ENCODE measurements around the gene NNMT.
A peak's percentile ranks its signal among the peaks of the same experiment; 100 is the strongest.

Gene NNMT

DNA sequence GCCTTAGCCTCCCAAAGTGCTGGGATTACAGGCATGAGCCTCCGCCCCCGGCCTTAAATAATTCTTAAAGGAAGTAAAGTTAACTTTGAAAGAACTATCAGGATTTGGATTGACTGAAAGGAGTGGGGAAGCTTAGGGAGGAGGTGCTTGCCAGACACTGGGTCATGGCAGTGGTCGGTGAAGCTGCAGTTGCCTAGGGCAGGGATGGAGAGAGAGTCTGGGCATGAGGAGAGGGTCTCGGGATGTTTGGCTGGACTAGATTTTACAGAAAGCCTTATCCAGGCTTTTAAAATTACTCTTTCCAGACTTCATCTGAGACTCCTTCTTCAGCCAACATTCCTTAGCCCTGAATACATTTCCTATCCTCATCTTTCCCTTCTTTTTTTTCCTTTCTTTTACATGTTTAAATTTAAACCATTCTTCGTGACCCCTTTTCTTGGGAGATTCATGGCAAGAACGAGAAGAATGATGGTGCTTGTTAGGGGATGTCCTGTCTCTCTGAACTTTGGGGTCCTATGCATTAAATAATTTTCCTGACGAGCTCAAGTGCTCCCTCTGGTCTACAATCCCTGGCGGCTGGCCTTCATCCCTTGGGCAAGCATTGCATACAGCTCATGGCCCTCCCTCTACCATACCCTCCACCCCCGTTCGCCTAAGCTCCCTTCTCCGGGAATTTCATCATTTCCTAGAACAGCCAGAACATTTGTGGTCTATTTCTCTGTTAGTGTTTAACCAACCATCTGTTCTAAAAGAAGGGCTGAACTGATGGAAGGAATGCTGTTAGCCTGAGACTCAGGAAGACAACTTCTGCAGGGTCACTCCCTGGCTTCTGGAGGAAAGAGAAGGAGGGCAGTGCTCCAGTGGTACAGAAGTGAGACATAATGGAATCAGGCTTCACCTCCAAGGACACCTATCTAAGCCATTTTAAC lies at the start of gene NNMT:
Gene NNMT, plus strand, starts transcription at position 724 of the 929 bp plus-strand sequence. Its CDS starts 158 bp downstream, at position 882.
- DNase-seq (ENCODE audit: low spot score): no peak

DNA sequence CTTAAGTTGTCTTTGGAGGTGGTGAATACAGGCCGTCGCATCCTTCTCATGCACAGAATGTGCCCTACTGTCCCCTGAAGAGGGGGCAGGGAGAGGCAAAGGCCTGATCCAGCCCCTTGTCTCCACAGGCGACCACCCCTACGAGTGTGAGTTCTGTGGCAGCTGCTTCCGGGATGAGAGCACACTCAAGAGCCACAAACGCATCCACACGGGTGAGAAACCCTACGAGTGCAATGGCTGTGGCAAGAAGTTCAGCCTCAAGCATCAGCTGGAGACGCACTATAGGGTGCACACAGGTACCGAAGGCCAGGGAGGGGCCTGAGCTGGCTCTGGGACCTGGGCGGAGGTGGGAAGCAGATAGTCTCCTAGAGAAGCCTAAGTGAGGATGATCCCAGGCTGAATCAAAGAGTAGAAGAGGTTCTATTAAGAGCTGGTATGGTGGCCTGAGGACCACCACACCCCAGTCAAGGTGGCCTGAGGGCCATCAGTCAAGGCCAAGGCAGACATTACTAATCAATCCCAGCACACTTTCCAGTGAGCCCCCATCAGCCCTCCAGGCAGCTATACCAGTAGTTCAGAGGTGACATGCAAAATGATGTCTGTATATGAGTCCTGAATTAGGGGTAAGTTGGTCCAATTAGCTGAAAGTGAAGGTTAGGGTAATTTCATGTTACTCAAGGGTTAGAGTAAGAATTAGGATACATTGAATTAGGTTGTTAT lies 49.0 kb upstream of the NNMT start:
- no peak for DNase-seq (ENCODE audit: low spot score)

DNA sequence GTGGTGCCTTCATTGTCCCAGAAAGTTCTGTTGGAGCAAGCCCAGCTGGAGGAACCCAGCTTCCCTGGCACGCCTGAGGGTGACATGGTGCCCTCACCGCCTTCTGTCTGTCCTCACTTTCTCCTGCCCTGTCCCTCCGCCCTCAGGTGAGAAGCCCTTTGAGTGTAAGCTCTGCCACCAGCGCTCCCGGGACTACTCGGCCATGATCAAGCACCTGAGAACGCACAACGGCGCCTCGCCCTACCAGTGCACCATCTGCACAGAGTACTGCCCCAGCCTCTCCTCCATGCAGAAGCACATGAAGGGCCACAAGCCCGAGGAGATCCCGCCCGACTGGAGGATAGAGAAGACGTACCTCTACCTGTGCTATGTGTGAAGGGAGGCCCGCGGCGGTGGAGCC lies 46.0 kb upstream of the NNMT start:
- no peak for DNase-seq (ENCODE audit: low spot score)

DNA sequence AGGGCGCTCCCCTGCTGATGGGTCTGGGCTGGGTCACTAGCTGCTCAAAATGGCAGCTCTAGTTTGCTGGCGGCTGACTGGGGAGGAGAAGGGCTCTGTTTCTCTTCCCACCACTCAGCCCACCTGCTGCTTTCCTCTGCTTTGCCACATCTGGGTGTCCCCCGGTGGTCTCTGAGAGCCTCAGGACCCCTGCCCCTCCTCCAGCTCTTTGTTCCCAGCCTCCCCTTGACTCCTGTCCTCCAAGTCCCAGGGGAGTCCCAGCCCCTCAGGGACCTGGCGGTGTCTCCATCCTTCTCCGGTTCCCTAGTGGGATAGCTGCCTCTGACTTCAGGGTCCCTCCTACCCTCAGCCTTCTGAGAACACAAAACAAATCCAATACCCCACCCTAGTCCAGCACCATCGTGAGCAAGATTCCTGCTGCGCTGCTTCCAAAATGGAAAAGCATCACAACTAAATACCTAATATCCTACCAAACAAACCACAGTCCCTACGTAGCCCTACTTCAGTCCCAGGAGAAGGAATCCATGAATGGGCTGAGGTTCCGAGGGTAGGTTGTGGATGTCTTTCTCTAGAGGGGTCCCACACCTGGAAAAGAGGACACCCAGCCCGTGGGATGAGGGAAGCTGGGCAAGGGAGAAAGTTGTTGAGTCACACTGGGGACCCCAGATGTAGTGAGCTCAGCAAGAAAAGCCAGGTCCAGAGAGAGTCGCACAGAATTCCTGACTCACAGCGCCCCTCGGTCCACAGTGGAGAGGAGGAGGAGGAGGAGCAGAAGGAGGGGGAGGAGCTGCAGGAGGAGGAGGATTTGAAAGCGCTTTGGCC lies 45.0 kb upstream of the NNMT start:
- no peak for DNase-seq (ENCODE audit: low spot score)

DNA sequence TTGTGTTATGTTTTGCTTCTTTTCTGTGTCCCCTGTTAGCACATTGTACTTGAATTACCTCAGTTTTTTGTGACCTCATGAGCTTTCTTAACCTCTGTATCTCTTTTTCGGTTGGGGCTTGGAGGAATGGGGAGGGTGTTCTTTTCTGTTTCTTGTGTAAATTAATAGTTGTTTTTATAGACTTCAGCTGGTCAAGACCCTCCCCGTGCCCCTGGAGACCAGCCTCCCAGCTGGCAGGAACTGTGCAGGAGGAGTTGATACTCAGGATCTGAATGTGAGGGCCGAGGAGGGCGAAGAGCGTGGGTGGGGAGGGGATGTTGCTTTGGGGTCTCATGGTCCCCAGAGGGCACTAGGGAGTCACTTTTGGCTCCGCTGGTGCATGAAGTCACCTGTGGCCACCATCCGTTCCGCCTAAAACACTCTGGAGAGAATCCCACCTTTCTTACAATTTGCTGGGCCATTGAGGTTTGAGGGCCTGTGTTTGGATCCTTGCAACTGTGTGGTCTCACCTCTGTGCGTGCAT lies 44.3 kb upstream of the NNMT start:
- DNase-seq (ENCODE audit: low spot score): no peak

DNA sequence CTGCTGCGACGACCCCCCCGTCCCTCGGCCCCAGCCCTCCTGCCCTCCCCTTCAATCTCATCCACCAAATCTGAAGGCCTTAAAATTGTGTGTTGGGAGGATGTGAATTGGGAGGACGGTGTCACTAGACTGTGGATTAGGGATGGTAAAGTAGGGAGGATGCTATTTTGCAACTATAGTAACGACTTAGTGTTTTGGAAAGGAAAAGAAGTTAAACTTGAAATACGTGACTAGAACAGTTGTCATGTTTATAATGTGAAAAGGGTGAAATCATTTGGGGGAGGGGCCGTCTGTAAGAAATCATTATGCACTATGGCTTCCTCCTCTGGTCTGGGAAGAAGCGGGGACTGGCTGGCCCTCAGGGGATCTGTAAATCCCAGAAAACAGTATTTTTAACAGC lies 43.4 kb upstream of the NNMT start:
- no peak for DNase-seq (ENCODE audit: low spot score)

DNA sequence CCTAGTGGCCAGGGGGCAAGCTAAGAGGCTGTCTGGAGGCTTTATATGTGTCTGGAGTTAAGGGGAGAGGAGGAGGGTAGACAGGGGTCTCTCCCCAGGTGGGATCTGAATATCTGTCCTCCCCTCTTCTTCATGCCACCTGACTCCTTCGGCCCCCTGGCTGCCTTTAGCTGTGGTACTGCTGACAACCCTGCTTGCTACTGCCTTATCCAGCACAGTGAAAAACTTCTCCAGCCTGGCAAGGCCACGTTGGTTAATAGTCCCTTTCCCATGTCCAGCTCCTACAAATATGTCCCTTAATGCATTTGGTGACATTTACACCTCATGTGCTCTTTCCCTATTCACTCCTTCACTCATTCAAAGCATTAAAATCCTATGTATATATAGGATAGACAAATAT lies 42.4 kb upstream of the NNMT start:
- no peak for DNase-seq (ENCODE audit: low spot score)

DNA sequence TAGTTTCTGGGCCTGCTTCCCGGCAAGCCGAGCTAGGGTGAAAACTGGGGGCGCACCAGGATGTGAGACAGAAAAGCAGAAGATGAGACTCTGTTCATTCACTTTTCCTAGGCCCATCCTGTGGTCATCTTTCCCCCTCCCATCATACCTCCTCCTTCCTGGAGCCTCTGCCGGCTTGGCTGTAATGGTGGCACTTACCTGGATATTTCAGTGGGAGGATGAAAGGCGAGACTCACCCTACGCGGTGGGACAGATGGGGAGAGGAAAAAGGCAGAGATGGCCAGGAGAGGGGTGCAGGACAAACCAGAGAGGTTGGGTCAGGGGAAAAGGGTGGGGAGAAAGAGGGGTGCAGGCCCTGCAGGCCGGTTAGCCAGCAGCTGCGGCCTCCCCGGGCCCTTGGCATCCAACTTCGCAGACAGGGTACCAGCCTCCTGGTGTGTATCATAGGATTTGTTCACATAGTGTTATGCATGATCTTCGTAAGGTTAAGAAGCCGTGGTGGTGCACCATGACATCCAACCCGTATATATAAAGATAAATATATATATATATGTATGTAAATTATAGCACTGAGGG lies 41.5 kb upstream of the NNMT start:
- DNase-seq (ENCODE audit: low spot score): no peak

DNA sequence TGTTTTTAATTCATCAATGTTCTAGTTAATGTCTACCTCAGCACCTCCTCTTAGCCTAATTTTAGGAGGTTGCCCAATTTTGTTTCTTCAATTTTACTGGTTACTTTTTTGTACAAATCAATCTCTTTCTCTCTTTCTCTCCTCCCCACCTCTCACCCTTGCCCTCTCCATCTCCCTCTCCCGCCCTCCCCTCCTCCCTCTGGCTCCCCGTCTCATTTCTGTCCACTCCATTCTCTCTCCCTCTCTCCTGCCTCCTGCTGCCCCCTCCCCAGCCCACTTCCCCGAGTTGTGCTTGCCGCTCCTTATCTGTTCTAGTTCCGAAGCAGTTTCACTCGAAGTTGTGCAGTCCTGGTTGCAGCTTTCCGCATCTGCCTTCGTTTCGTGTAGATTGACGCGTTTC lies 40.9 kb upstream of the NNMT start:
- DNase-seq (ENCODE audit: low spot score): no peak

DNA sequence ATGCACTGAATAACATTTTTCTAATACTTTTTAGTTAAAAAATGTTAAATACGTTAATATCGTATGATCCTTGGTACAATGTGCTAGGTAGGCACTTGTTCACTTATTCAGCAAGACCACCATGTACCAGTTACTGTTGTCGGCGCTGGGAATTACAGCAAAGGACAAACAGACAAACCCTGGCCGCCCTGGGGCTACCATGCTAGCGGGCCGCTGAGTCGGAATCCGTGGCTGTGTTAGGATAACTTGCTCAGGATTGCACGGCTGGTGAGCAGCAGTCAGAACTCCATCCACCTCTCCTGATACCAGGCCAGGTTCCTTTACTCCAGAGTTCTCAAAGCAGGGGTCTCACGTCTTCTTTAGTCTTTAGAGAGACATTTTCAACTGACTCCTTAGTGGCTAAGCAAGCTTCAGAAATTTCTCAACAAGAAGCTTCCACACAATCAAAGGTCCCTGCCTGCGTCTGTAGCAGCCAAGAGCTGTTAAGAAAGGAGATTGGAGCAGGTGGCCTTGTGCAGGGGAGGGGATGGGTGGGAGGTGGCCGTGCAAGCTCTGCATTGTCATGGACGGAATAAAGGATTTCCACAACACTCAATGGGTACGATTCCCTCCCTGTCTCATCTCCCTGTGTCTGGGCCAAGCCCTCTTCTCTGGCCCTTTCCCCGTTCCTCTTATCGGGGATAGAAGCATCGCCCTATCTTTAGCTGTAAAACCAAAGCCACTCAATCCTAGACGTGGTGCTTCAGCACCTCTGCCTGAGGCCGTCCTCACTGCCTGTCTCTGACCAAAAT lies 39.8 kb upstream of the NNMT start:
- DNase-seq (ENCODE audit: low spot score): no peak

DNA sequence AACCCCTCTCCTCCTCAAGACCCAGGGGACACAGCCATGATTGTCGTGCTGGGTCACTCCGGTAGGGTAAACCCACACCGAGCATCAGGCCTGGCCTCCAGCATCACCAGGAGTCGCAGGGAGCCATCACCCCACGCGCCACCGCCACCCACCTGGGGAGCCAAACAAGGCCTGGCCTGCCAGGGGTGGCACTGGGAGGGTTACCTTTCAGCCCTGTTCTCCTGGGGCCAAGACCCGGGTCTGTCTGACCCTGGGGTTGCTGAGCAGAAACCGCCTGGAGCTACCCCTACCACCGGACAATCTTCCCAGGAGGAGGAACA lies 39.3 kb upstream of the NNMT start:
- DNase-seq (ENCODE audit: low spot score): no peak

DNA sequence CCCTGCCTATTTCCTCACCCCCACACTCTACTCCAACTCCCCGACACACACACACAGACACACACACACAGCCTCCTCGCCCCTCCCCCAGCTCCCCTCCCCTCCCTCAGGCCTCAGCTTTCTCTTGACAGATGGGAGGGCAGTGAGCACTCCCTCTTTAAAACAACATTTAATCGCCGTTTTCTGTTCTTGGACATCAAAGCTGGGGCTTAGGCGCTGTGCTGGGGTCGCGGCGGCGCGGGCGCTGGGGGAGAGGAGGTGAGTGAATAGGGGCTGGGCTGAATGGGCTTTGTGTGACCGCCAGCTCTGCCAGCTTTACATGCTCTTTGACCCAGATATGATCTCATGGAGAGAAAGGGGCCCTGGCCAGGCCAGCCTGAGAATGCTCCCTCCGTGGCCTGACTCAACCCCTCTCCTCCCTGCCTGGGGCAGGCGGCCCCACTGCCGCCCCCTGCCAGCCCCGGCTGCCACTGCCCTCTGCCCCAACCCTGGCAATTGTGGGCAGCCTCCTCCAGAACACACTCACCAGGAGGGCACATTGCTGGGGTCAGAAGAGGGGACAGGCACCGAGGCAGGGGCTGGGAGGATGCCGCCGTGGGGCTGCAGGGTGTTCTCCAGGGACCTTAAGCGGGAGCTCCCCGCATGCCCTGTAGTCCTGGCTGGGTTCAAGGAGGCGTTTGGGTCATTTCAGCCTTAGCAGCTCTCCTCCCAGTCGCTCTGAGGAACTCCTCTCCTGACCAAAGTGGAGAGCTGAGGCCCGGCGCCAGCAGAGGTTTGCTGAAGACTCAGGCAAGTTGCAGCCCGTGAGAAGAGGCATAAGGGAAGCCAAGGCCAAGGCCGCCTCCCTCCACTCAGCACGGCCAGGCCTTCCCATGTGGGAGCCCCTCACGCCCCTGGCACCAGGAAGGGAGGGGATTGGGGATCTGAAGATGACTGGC lies 38.3 kb upstream of the NNMT start:
- peak; percentile 70 for DNase-seq (ENCODE audit: low spot score)

DNA sequence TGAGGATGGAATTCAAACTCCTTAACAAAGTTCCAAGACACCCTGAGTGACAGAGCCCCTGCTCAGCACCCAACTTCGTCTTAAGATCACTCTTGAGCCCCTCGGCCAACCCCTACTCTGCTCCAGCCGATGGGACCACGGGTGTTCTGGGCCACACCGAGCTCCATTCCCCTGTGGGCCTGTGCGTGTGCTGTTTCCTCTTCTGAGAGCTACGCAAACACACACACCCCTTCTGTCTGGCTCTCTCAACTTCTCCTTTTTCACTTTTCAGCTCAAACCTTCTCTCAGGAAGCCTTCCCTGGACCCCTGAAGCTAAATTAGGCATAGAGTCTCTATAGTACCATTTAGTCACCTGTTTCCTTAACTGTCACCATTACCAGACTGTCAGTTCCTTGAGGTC lies 37.5 kb upstream of the NNMT start:
- no peak for DNase-seq (ENCODE audit: low spot score)

DNA sequence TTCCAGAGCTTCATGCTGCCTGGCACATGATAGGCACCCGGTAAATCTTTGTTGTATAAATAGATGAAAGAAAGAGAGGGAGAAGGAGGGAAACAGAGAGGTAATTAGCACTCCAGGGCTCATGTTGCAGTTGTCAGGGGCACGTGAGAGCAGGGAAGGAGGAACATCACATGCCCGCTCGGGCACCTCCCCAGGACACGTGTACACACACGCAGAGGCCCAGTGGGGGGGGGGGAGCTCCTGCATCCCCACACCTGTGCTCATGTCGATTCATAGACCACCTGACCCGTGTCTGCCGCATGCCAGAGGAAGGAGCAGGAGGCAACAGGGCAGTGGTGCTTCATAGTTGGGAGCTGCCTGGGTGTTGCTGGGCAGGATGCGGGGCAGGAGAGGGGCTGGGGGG lies 37.1 kb upstream of the NNMT start:
- no peak for DNase-seq (ENCODE audit: low spot score)

DNA sequence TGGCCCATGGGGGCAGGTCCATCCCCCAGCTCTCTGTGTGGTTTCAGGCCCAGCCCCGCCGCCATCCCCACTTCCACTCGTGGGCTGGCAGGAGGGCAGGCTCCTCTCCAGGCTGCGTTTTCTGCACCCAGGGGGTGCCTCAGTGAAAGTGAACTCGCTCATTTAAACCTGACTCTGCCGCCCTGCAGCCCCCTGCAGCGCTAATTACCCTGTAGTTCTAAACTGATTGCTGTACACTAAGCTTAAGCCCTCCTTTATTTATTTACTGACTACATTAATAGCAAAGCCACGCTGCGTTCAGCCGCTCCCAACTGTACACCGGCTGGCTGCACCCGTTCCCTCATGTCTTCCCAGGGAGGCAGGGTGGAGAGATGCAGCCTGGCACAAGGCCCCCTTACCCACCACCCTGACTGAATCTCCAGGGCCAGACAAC lies 36.6 kb upstream of the NNMT start:
- no peak for DNase-seq (ENCODE audit: low spot score)

DNA sequence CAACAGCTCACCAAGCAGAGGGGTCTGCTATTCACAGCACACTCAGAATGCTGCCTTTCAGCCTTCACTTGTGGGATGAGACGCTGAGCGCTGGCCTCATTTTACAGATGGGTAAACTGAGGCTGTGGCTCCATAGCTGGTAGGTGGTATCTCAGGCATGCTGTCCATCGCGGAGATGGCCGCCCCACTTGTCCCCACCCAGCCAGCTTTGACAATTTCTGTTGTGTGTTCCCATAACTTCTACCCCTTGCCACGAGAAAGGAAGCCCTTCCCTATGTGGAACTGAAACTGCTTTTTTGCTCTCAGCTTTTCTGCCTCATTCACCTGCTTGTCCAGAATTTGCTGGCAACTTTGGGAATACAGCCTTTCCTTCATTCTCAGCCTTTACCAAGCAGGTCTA lies 36.1 kb upstream of the NNMT start:
- DNase-seq (ENCODE audit: low spot score): no peak

DNA sequence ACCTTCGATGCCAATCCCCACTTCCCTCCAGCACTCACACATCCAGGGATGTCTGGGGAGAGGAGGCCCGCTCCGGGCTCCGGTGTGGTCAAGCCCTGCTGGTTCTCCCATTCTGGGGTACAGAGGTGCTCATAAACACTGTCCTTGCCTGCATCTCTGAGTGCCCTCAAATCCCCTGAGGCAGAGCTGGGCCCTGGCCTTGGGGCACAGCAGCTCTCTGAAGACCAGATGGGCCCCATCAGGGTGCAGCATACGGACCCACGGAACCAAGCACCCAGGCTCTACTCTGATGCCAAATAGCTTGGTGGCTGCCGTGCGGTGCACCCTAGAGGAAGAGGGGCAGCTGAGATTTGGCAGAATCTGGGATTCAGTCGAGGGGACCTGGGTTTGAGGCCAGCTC lies 35.7 kb upstream of the NNMT start:
- no peak for DNase-seq (ENCODE audit: low spot score)

DNA sequence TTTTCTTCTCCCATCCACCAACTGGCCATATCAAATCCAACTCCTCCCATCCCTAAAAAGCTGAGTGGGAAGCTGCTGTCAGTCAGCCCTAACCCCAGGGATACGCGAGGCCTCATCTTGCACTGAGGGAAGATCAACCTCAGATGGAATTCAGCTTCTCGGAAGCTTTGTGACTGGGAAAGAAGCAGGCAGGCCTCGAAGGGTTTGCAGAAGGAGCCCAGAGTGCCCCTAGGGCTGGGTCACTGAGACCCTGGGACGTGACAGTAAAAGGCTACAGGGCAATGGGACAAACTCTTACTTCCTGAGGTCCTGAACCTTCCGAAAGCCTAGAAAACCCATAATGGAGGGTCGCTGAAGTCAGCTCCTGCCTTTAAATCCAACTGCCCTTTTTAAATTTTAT lies 34.4 kb upstream of the NNMT start:
- no peak for DNase-seq (ENCODE audit: low spot score)

DNA sequence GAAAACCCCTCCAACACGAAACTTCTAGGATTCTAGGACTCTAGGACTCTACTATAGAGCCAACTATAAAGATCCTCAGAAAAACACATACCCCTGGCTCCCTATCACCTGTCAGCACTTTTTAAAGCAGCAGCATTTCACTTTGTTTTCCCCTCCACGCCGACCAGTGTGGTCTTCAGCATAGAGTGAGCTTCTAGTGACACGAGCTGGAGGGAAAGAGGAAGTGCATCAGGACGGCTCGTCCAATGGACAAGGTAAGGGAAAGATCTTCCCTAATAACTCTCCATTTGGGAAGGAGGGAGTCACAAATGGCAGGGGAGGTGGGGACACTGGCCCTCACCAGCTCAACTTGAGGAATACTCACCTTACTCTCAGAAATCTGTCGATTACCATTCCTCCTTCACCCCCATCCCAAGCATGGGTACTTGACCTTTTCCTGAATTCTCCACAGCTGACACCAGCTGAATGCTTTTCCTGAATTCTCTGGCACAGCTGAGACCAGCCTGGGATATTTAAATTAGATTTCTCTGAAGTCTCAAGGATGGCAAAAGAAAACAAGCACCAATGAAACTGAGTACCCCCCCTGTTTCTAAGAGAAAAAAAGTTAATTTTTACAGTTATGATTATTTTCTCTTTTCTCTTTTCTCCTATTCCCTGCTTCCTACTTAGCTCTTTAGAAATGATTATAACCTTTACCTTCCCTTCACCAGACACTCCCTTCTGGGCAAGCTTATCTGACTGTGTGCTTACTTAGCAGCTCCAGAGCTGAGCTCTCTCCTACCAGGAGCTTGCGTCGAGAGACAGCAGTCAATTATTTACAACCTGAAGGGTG lies 33.3 kb upstream of the NNMT start:
- DNase-seq (ENCODE audit: low spot score): peak; percentile 54

Measured in HuH-7.5 (cell line).